ENCODE measurements around the gene PRKN. TPM values are rescaled to one million over a fixed set of nuclear protein-coding genes. Genes with fewer than 3 reads are reported as not detected.

Gene PRKN
- total RNA-seq, 1 experiment from 2014 or later, result 0.34 TPM

- Mint-ChIP-seq H3K9me3 (ENCODE audit: unreplicated experiment) (peaks cover 9% of the 10 kb centered on the region), H3K4me1 (ENCODE audit: low read depth, unreplicated experiment) (no peaks in the 10 kb centered on the region), H3K27me3 (ENCODE audit: insufficient read depth, unreplicated experiment) (no peaks in the 10 kb centered on the region), H3K36me3 (ENCODE audit: insufficient read depth, unreplicated experiment) (no peaks in the 10 kb centered on the region), H3K4me3 (ENCODE audit: unreplicated experiment) (no peak overlapping the region), H3K27ac (ENCODE audit: unreplicated experiment) (no peak overlapping the region)
- TF ChIP-seq CTCF (IDR thresholded peaks at IDR 0.05; ENCODE audit: insufficient read depth in 1 of 2, low read depth in 1 of 2, low read length in 1 of 2, severe bottlenecking in 1 of 2, unreplicated experiment in 1 of 2), result no peak
- H3K4me1 ChIP-seq, result peaks cover under 1% of the 10 kb centered on the region; the same call in 1 of the 2 replicates
- H3K9me3 ChIP-seq, result no peaks in the 10 kb centered on the region
- intact Hi-C loops (cut with micrococcal nuclease; ENCODE audit: unreplicated experiment), result no loop called here
- H3K27me3 ChIP-seq (replicated peaks; ENCODE audit: control insufficient read depth, insufficient read depth, low read length), result no peaks in the 10 kb centered on the region
- ChIA-PET POLR2A (no interaction called here), CTCF (no interaction called here)
- DNase-seq, result no peak
- BruUV-seq (replicated peaks), result no TSS peak
- H3K36me3 ChIP-seq (ENCODE audit: control insufficient read depth, insufficient read depth, low read length), result no peaks in the 10 kb centered on the region
- no peak overlapping the region for H3K4me3 ChIP-seq (ENCODE audit: low read depth, low read length)
Measured at GRCh38 chr6:162063666-162064065, 663.9 kb downstream of the PRKN start.

GRCh38 chr6:162058281-162058875, 669.2 kb downstream of the PRKN start:
- Histone ChIP-seq H3K4me1 (peaks cover 9% of the 10 kb centered on the region; the same call in 1 of the 2 replicates), H3K36me3 (ENCODE audit: control insufficient read depth, insufficient read depth, low read length) (no peaks in the 10 kb centered on the region), H3K4me3 (ENCODE audit: low read depth, low read length) (no peak overlapping the region), H3K27me3 (replicated peaks; ENCODE audit: control insufficient read depth, insufficient read depth, low read length) (no peaks in the 10 kb centered on the region), H3K9me3 (no peaks in the 10 kb centered on the region)
- no peaks in the 10 kb centered on the region for H3K27me3 Mint-ChIP-seq (ENCODE audit: insufficient read depth, unreplicated experiment)
- no peak for TF ChIP-seq CTCF (IDR thresholded peaks at IDR 0.05; ENCODE audit: insufficient read depth in 1 of 2, low read depth in 1 of 2, low read length in 1 of 2, severe bottlenecking in 1 of 2, unreplicated experiment in 1 of 2)
- intact Hi-C loops (cut with micrococcal nuclease; ENCODE audit: unreplicated experiment), result no loop called here
- CTCF ChIA-PET, result no interaction called here
- H3K9me3 Mint-ChIP-seq (ENCODE audit: unreplicated experiment), result no peaks in the 10 kb centered on the region
- POLR2A ChIA-PET, result no interaction called here
- H3K4me1 Mint-ChIP-seq (ENCODE audit: low read depth, unreplicated experiment), result no peaks in the 10 kb centered on the region
- no peak overlapping the region for H3K4me3 Mint-ChIP-seq (ENCODE audit: unreplicated experiment)
- peak; percentile 45 to 59 for DNase-seq
- BruUV-seq (replicated peaks), result no TSS peak
- H3K36me3 Mint-ChIP-seq (ENCODE audit: insufficient read depth, unreplicated experiment), result no peaks in the 10 kb centered on the region
- H3K27ac Mint-ChIP-seq (ENCODE audit: unreplicated experiment), result no peak overlapping the region

- Histone ChIP-seq H3K36me3 (ENCODE audit: control insufficient read depth, insufficient read depth, low read length) (no peaks in the 10 kb centered on the region), H3K4me3 (ENCODE audit: low read depth, low read length) (no peak overlapping the region), H3K4me1 (peaks cover 9% of the 10 kb centered on the region; the same call in 1 of the 2 replicates), H3K27me3 (replicated peaks; ENCODE audit: control insufficient read depth, insufficient read depth, low read length) (no peaks in the 10 kb centered on the region), H3K9me3 (no peaks in the 10 kb centered on the region)
- CTCF ChIA-PET, result no interaction called here
- POLR2A ChIA-PET, result no interaction called here
- H3K27ac Mint-ChIP-seq (ENCODE audit: unreplicated experiment), result no peak overlapping the region
- no peaks in the 10 kb centered on the region for H3K9me3 Mint-ChIP-seq (ENCODE audit: unreplicated experiment)
- H3K36me3 Mint-ChIP-seq (ENCODE audit: insufficient read depth, unreplicated experiment), result no peaks in the 10 kb centered on the region
- H3K4me1 Mint-ChIP-seq (ENCODE audit: low read depth, unreplicated experiment), result no peaks in the 10 kb centered on the region
- no peak for TF ChIP-seq CTCF (IDR thresholded peaks at IDR 0.05; ENCODE audit: insufficient read depth in 1 of 2, low read depth in 1 of 2, low read length in 1 of 2, severe bottlenecking in 1 of 2, unreplicated experiment in 1 of 2)
- H3K27me3 Mint-ChIP-seq (ENCODE audit: insufficient read depth, unreplicated experiment), result no peaks in the 10 kb centered on the region
- intact Hi-C loops (cut with micrococcal nuclease; ENCODE audit: unreplicated experiment), result no loop called here
- BruUV-seq (replicated peaks), result no TSS peak
- H3K4me3 Mint-ChIP-seq (ENCODE audit: unreplicated experiment), result no peak overlapping the region
- DNase-seq, result no peak
Measured at GRCh38 chr6:162056745-162057144, 670.8 kb downstream of the PRKN start.
